OCI-LY7 (cell line): ENCODE data around the gene ZNF716.

ENCODE experiments used
- CTCF ChIP-seq: fragments of 200-600 bp; sonication (generic); conservative IDR thresholded peaks from 2 replicates; pipeline ENCODE4 v1.5.1; 2014; ENCODE audit warnings: mild to moderate bottlenecking, antibody characterized with exemption, low read length, moderate library complexity, mixed read lengths
- EZH2phosphoT487 ChIP-seq: fragments of 200-600 bp; sonication (generic); IDR thresholded peaks from 2 replicates; pipeline ENCODE4 v1.6.1; 2018; ENCODE audit warnings: low read depth, borderline replicate concordance, mild to moderate bottlenecking, mixed run types, antibody characterized with exemption, low read length, moderate library complexity, mixed read lengths

GRCh38 chr7:57414415-57414814 lies 35.6 kb upstream of the ZNF716 start:
- TF ChIP-seq CTCF = no peak
- TF ChIP-seq EZH2phosphoT487 = no peak
